Activated CD4-positive, alpha-beta T cell treated with anti-CD3 and anti-CD28 coated beads, Interleukin-10, Interleukin-2, amounts not matched to agents 100 ng/mL and 50 ng/mL, durations not matched to agents 16 hours and 8 hours (primary cell): ENCODE results near the gene SHANK2.

ENCODE experiments used
- DNase-seq: peaks from one replicate; pipeline ENCODE4 v3.0.0-alpha.2; 2020

Gene SHANK2

DNA sequence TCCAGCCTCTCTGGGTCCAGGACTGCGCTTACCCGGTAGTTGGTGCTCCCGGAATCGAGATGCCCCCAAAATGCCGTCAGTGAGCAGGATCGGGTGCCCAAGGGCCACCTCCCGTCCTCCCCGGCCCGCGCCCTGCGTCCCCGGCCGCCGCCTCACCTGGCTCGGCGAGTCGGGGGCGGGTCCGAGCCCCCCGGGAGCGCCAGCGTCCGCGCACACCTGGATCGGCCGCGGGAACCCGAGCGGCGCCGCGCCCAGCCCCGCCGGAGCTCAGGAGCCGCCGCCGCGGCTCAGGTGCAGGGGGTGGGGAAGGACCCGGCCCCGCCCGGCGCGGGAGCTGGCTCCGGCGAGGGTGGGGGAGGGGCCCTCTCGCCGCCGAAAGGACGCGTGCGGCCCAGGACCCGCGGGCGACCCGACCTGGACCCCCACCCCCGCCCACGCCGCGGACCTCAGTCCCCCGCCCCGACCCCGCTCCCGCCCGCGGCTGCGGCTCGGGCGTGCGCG is at the start of gene SHANK2:
Gene SHANK2 (minus strand): TSS at position 309 of the 501 bp plus-strand sequence. CDS start 105,251 bp downstream, outside the sequence.
- DNase-seq = no peak

DNA sequence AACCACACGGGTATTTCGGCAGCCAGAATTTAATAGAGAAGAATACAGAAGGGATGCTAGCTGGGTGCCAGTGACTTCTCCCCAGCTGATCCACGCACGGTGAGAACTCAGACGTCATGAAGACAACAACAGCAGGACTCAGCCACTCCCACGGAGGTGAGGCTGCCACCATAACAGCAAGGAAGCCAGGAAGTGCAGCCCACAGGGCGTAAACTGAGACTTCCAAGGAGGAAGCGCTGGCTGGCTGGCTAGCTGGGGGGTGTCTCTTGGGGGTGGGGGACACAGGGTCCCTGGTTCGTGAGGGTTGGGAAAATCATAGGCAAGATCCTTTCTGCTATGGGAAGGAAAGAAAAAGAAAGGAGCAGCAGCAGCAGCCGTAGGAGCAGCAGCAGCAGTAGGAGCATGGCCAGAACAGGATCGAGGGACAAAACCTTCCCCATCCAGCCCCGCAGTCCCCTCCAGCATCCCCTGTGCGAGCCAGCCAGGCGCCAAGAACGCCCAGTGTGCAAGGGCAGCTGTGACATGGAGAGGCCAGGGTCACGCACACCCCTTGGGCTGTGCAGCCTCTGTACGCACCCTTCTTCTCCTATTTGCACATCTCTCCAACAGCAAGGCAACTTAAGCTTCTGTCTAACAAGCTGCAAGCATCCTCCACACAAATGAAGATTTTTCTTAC is 49.6 kb upstream of the SHANK2 start:
- DNase-seq = no peak

DNA sequence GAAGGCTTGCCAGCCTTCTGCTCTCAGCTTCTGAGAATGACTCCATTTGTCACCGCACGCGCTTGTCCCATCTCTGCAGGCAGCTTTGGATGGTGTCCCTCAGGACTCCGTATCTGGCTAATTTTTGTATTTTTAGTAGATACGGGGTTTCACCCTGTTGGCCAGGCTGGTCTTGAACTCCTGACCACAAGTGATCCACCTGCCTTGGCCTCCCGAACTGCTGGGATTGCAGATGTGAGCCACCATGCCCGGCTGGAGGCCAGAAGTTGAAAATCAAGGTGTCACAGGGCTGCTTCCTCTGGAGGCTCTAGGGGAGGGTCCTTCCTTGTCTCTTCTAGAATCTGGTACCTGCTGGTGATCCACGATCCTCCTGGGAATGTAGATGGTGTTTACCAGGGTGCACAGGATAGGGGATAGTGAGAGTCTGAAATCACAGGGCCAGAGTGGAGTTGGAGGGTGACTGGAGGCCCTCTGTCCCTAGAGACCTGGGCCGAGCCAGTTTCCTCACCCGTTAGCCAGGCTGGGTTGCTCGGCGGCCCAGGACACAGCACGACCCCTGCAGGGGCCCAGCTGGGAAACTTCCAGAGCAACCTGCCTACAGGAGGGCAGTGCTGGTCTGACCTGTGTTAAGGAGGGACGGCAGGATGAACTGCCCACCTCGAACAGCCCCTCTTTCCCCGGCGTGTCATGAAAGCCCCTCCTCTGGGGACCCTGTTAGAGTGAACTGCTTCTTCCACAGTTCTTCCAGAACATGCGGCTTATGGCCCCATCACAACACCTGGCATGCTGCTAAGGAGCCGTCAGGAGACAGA is 48.9 kb upstream of the SHANK2 start:
- DNase-seq = no peak

DNA sequence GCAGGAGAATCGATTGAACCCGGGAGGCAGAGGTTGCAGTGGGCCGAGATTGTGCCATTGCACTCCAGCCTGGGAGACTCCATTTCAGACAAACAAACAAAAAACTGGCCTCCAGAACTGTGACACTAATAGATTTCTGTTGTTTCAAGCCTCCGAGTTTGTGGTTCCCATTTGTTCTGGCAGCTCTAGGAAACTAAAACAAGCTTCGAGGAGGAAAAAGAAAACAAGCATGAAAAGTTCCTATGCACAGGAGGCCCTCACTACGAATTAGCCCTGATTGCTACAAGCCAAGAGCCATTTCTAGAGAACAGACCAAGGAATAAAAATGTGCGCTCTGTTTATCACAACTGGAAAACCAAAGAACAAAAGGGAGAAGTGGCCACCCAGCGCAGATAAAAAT is 47.8 kb upstream of the SHANK2 start:
- no peak for DNase-seq

DNA sequence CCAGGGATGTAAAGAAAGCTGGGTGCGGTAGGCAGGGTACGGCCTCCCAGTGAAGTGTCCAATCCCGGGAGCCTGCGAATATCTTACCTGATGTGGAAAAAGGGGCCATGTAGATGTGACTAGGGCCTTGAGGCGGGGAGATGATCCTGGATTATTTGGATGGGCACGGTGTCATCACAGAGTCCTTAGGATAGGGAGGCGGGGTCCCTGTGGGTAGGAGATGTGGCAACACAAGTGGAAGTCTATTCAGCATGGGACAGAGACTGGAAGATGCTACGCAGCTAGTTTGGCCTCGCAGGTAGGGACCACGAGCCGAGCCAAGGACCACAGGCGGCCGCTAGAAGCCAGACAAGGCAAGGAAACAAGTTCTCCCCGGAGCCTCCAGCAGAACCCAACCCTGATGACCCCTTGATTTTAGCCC is 46.4 kb upstream of the SHANK2 start:
- no peak for DNase-seq

DNA sequence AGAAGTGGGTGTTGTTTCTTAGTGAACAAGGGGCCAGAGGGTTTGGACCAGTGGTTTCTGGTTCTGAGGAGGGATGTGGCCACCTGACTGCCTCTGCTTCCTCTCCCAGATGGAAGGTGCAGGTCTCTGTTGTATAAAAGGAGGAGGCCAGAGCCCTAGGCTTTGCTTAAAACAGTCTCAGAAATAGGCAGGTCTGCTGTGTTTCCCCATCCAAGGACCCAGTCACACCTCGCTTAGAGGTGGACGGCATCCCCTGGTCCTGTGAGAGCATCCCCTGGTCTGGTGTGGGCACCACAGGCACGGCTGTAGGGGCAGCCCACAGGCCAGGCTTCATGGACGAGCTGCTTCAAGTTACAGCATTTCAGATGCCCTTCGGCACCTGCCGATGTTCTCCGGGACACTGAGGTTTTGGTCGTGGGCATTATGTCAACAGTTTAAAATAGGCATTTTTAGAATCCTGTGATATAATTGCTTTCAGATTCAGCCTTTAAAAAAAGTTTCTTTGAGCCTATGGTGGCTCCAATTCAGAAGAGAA is 45.7 kb upstream of the SHANK2 start:
- no peak for DNase-seq

DNA sequence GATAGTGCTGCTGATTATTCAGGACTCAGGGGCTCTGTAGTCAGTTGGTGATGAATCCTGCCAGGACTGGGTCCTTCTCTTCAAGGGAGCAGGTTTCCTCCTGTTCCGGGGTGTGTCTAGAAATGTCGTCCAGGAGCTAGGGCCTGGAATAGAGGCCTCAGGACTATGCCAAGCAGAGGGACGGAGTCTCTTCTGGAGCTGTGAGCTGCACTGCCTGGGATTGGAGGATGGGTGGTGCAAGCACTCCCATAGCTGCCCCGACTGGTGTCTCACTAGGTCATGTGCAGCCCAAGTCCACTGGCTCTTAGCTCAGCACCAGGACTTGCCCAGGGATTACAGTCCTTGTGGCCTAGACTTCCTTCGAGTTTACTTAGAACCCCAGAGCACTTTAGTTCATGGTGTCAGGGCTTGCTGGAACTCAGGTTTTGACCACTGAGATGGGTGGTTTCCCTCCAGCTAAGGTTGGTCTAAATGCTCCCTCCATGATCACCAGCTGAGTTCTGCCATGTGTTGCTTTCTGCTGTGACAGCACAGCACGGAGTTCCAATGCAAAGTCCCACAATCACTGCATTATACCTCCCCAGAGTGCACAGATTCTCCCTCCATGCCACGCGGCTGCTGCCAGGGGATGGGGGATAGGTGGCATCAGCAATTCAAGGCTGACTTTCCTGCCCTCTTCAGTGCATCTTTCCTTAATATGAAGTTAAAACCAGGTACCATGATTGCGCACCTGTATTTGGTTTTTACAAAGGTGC is 42.6 kb upstream of the SHANK2 start:
- no peak for DNase-seq

DNA sequence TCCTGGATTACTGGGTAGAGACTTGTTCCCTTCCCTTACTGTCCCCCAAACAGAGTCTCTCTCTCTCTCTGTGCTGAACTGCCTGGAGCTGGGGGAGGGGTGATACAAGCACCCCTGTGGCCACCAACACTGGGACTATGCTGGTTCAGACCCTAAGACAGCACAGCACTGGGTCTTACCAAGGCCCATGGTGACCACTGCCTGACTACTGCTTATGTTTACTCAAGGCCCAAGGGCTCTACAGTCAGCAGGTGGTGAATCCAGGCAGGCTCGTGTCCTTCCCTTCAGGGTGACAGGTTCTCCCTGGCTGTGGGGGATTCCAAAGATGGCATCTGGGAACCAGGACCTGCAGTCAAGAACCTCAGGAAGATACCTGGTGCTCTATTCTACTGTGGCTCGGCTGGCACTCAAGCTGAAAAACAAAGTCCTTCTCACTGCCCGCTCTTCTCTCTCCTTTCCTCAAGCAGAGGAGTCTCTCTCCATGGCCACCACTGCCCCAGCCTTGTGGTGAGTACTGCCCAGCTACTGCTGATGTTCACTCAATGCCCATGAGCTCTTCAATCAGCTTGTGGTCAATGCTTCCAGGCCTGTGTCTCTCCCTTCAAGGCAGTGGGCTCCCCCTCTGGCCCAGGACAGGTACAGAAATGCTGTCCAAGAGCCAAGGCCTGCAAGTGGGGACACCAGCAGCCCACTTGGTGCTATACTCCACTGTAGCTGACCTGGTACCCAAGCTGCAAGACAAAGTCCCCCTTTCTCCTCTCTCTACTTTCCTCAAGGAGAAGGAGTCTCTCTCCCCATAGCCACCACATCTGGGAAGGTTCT is 41.8 kb upstream of the SHANK2 start:
- no peak for DNase-seq

DNA sequence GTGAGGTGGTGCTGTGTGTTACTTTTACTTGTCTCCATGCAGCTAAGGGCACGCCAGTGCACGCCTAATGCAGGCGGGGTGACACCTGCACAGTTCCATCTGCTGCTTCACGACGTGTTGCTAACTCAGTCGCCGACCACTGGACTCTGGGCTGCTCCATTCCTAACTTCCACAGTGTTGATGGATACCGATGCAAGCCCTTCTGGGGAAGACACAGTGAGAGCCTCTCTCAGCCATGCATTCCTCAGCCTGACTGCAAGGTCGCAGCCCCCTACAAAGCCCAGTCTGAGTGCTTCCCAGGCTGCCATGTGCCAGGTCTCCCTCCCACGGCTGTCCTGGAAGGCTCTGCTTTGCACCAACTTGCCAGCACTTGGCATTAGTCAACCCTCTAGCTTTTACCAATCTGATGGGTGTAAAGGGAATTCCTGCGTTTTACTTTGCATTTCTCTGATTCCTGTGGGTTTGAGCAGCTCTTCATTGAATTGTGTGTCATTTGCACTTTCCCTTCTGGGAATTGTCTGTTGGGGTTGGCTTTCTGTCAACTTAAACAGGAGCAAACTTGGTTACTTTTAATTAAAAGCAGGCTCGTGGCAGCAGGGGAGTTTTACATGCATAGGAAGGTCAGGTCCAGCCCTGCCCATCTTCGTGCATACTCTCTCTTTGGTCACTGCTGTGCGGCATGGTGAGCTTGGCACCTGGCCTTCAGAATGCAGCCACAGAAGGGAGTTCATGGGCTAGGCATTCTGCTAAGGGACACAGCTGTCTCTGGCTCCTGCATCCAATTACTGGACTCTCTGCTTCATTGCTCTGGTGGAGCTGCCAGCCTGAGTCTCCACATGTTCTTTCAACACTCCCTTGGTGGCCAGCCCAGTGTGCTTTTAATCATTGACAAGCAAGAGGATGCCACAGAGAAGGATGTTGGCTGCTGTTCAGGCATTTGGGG is 34.6 kb upstream of the SHANK2 start:
- no peak for DNase-seq

DNA sequence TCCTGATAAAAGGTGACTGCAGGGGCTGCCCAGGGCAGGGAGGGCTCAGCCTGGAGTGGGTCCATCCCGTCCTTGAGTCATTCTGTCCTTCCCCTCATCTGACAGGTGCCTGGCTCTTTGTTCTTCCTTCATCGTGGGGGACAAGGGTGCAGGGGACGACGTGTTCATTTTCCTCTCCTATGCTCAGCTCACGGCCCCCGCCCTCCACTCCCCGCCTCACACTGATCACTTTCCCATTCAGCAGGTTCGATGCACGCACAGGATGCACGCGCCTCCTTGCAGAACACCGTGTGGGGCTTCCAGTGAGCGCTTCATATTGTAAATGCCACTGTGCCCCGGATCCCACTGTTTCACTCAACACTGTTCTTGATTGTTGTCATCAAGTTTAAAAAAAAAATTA is 32.7 kb upstream of the SHANK2 start:
- DNase-seq = no peak

DNA sequence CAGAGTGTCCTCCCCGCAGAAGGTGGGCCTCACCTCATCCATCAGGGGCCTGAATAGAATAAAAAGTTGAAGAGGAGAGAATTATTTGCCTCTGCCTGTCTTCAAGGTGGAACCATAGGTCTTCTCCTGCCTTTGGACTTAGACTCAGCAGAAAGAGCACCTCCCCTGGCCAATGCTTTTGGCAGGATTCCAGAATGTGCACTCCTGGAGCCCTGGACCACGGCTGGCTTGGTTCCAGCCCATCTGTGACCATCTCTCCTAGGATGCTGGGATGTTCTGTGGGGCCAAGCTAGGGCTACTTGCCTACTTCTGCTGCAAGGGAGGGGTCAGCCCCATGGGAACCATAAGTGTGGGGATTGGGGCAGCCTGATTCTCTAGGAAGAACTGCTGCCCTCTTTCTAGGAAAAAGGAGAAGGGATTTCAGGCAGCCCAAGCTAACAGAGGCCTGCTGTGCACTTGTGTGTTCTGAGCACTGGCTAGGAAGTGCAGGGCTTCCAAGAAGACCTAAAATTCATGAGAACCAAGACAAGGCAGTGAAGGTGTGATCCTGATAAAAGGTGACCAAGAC is 32.2 kb upstream of the SHANK2 start:
- no peak for DNase-seq

DNA sequence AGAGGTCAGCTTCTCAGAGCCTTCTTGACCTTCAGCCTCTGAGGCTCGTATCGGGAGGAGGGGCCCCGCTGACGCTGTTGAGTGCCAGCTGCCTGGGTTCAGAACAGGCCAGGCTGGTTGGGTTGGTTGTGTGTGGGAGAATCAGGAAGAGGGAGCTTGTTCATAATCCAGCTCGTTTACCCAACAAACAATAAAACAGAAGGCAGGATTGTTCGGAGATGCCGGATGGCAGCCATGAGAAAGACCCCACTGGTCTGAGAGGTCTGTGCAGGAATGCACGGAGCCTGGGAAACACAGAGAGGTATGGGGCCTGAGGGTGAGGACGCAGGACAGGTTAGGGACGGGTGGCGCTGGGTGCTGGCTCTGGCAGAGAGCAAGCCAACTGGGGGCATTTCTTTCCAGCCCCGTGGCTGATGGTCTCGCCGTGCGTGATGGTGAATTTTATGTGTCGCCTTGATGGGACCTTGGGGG is 31.6 kb upstream of the SHANK2 start:
- no peak for DNase-seq

DNA sequence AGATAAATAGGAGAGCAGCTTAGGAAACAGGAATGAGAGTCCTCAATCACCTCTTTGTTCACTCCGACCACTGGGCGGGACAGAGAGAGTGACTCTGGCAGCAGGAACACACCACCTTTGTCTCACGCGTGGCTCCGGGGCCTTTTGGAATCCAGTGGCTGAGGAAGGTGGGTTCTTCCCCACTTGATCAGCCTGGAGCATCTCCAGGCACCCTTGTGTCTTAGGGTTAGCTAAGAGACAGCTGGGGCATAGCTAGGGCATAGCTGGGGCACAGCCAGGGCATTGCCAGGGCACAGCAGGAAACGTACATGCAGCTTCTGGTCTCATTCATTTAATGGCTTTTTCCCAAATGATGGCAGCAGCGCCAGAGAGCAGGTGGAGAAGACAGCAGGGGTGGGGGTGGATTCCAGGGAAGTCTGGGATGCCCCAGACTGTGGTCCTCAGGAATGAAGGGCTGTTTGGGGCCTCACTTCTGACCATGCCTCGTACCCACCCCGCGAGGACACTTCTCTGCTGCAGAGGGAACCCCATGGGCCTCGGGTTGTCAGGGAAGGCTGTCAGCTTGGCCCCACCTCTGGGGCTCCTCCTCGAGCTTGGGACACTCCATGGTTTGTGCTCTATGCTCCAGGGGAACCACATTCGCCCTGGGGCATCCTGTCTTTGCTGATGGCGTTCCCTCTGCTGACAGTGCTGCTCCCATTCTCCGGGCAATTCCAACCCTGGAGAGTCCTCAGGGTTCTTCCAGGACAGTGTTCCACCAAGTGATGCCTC is 30.4 kb upstream of the SHANK2 start:
- no peak for DNase-seq

DNA sequence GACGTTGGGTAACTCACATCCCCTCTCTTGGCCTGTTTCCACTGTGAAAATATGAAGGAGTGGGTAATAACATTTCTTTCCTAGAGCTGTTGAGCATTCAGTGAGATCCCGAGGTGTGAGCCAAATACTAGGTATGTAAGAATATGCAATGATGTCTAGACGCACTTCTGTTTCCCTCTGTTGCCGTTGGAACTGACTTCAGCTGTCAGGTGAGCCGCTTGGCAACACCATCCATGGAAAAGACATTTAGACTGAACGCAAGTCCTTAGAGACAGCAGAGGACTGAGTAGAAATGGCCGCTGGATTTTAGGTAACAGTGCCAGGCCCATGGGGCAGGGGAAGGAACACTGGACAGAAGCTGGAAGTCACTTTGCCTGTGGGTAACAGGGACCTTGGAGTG is 29.5 kb upstream of the SHANK2 start:
- no peak for DNase-seq

DNA sequence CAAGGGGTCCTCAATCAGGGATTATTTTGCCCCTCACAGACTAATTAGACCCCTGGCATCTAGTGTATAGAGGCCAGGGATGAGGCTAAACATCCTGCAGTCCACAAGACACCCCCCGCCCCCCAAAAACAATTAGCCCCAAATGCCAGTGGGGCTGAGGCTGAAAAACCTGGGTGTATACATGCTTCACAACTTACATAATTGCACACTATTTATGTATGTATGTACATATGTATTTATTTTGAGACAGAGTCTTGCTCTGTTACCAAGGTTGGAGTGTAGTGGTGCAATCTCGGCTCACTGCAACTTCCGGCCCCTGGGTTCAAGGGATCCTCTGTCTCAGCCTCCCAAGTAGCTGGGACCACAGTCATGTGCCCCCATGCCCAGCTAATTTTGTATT is 28.8 kb upstream of the SHANK2 start:
- no peak for DNase-seq

DNA sequence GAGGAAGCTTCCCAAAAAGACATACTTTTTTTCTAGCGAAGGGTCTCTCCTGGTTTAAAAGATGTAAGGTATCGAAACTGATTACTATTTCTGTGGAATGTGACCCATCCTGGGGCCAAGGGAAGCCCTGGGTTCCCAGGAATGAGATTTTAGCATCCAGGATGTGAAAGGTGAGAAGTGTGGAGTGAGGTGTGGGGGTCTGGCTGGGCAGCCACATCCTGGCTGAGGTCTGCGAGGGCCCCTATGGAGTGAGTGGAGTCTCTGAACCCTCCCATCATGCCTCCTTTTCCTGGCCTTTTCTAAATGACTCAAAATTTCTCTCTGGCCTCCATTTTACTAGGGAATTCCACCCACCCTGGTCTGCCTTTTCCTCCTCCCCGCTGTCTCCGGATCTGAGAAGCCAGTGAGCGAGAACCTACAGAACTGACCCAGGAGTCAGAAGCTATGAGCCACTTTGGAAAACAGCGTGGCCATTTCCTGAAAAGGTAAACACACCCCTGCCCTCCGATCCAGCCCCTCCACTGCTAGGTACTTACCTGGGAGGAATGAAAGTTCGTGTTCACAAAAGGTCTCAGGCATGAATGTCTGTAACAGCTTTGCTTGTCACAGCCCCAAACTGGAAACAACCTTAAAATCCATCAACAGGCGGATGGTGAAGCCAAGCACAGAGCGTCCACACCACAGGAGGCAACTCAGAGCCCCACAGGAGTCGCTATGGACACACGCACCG is 27.7 kb upstream of the SHANK2 start:
- DNase-seq = no peak

DNA sequence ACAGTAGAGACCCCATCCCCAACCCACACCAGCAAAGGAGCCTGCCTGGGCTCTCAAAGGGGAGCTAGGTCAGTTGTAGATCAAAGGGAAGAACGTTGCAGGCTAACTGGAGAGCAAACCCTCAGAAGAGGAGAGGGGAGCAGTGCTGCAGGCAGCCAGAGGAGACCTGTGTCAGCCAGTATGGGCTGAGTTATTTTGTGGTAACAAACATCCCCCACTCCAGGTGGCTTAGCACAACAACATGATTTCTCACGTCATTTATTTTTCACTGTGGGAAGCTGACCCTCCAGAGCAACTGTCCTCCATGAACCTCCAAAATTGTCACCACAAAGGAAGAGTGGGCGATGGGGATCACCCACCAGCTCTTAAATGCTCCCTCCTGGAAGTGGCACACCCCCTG is 19.8 kb upstream of the SHANK2 start:
- DNase-seq = no peak

DNA sequence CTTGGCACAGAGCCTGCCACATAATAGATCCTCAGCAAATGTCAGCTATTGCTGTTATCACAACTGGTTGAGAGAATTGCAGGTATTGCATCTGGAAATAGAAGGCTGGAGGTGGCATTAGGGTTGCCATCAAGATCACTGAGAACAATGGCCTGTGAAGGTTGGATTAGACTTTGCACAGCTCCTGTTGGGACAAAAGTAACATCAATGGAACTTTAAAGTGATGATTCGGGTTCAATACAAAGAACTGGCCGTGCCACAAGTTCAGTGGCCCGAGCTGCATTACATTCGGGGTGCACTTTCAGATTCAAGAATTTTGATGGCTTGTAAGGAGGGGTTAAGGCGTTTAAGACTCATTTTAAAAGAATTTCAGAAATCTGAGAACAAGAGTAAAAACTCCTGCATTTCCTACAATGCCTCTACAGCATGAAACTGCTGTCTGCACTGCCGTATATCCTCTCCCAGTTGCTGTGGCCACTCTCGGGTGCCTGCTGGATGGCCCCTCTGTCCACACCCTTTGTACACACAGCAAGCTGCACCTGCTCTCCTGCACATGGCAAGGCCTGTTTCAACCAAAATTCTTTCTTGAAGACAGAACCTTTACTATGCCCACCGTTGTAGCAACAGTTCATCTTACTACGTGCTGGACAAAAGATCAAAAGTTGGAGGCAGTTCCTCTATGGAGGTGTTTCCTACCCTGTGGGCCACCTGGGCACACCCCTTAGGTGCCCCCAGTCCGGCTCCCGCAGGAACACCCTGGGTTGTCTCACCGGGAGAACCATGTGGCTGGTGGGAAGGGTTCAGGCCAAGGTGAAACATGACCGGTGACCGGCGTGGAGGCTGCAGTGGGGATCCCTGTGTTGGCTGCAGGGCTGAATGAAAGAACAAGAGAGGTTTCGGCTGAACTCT is 17.5 kb upstream of the SHANK2 start:
- no peak for DNase-seq
